GM23338 (cell line): ENCODE data around the gene MYH14. TPM values are rescaled to one million over a fixed set of nuclear protein-coding genes. Genes with fewer than 3 reads are reported as not detected.

Experiments used
- ATAC-seq: fragments of 200-7000 bp; cut with Tn5 transposase; 3 replicates; pipeline ENCODE4 v1.9.1; 2020
- DNase-seq: peaks from one replicate; pipeline ENCODE4 v3.0.0-alpha.2; 2015; ENCODE audit warnings: low spot score
- H2AFZ ChIP-seq: fragments of 200-600 bp; sonication (generic); 2 replicates; pipeline ENCODE4 v1.8.0; 2016; ENCODE audit warnings: antibody characterized with exemption, mild to moderate bottlenecking, moderate library complexity
- H3F3A ChIP-seq: fragments of 200-600 bp; sonication (generic); replicated peaks from 2 replicates; pipeline ENCODE4 v1.8.0; 2017; ENCODE audit warnings: antibody characterized with exemption, mixed run types, low read depth
- H3K27ac ChIP-seq: fragments of 200-600 bp; sonication (generic); 2 replicates; pipeline ENCODE4 v1.6.1; 2016; ENCODE audit warnings: low read depth
- H3K27me3 ChIP-seq: fragments of 200-600 bp; sonication (generic); 2 replicates; pipeline ENCODE4 v1.8.0; 2016; ENCODE audit warnings: mild to moderate bottlenecking, mixed run types, moderate library complexity; ENCODE audit not compliant: insufficient read depth
- H3K36me3 ChIP-seq: fragments of 200-600 bp; sonication (generic); 2 replicates; pipeline ENCODE4 v1.8.0; 2016; ENCODE audit warnings: mild to moderate bottlenecking; ENCODE audit not compliant: insufficient read depth
- H3K4me1 ChIP-seq: fragments of 200-600 bp; sonication (generic); 2 replicates; pipeline ENCODE4 v1.8.0; 2016; ENCODE audit warnings: mild to moderate bottlenecking, moderate library complexity; ENCODE audit not compliant: insufficient read depth
- H3K4me2 ChIP-seq: fragments of 200-600 bp; sonication (generic); 2 replicates; pipeline ENCODE4 v1.7.1; 2017; ENCODE audit warnings: mixed run types
- H3K4me3 ChIP-seq: fragments of 200-600 bp; sonication (generic); 2 replicates; pipeline ENCODE4 v1.6.1; 2016; ENCODE audit warnings: mixed run types
- H3K79me2 ChIP-seq: fragments of 200-600 bp; sonication (generic); replicated peaks from 2 replicates; pipeline ENCODE4 v1.8.0; 2017; ENCODE audit warnings: mild to moderate bottlenecking; ENCODE audit not compliant: insufficient read depth
- H3K9me2 ChIP-seq: fragments of 200-600 bp; sonication (generic); 2 replicates; pipeline ENCODE4 v1.8.0; 2017; ENCODE audit not compliant: insufficient read depth
- H4K20me1 ChIP-seq: fragments of 200-600 bp; sonication (generic); replicated peaks from 2 replicates; pipeline ENCODE4 v1.8.0; 2017; ENCODE audit warnings: mild to moderate bottlenecking; ENCODE audit not compliant: insufficient read depth
- H3K27ac Mint-ChIP-seq: 2 replicates; pipeline ENCODE4 v1.8.0; 2020; ENCODE audit warnings: inconsistent platforms, mild to moderate bottlenecking, moderate library complexity, mixed read lengths
- H3K27me3 Mint-ChIP-seq: 3 replicates; pipeline ENCODE4 v1.8.0; 2022; ENCODE audit warnings: low read depth, mild to moderate bottlenecking, moderate library complexity, mixed read lengths, inconsistent platforms; ENCODE audit not compliant: insufficient read depth, poor library complexity
- H3K36me3 Mint-ChIP-seq: 3 replicates; pipeline ENCODE4 v1.8.0; 2021; ENCODE audit warnings: low read depth, mild to moderate bottlenecking, inconsistent platforms, moderate library complexity, mixed read lengths
- H3K4me1 Mint-ChIP-seq: 3 replicates; pipeline ENCODE4 v1.8.0; 2020; ENCODE audit warnings: mild to moderate bottlenecking, inconsistent platforms, mixed read lengths
- H3K4me3 Mint-ChIP-seq: 3 replicates; pipeline ENCODE4 v1.8.0; 2021; ENCODE audit warnings: moderate library complexity, mild to moderate bottlenecking, inconsistent platforms, mixed read lengths
- H3K9me3 Mint-ChIP-seq: 3 replicates; pipeline ENCODE4 v1.8.0; 2020; ENCODE audit warnings: moderate library complexity, mild to moderate bottlenecking, inconsistent platforms, mixed read lengths
- EZH2phosphoT487 ChIP-seq: fragments of 200-600 bp; sonication (generic); IDR thresholded peaks from one replicate; pipeline ENCODE4 v1.8.1; 2018; ENCODE audit warnings: antibody characterized with exemption; ENCODE audit not compliant: unreplicated experiment
- JUNB ChIP-seq: IDR thresholded peaks from one replicate; pipeline ENCODE4 v1.6.1; 2016; ENCODE audit warnings: antibody characterized with exemption; ENCODE audit not compliant: unreplicated experiment
- NANOG ChIP-seq: IDR thresholded peaks from 2 replicates; pipeline ENCODE4 v1.6.1; 2016; ENCODE audit warnings: antibody characterized with exemption, borderline replicate concordance
- POLR2AphosphoS5 ChIP-seq: IDR thresholded peaks from 2 replicates; pipeline ENCODE4 v1.6.1; 2016; ENCODE audit warnings: antibody characterized with exemption, low read depth
- STAT1 ChIP-seq: IDR thresholded peaks from one replicate; pipeline ENCODE4 v1.6.1; 2016; ENCODE audit warnings: antibody characterized with exemption; ENCODE audit not compliant: unreplicated experiment
- polyA plus RNA-seq: library from polyadenylated mRNA; unstranded; fragments of >200 nt; fragmentation: Nextera tagmentation; extraction: Ambion mirVana; gene quantifications from 2 replicates; pipeline ENCODE4 v1.2.1, GENCODE V29; 2016
- total RNA-seq: library from RNA; depleted of rRNA; stranded (reverse); fragments of >200 nt; shearing (Covaris generic); gene quantifications from 2 replicates; pipeline ENCODE4 v1.2.3, GENCODE V29; 2014
- TF ChIP-seq, protein P1 (sequence below): IDR thresholded peaks from one replicate; pipeline ENCODE4 v1.6.1; 2018; ENCODE audit warnings: antibody characterized with exemption; ENCODE audit not compliant: unreplicated experiment
- TF ChIP-seq, protein P2 (sequence below), 2 experiments: fragments of 200-600 bp in 1 of 2; sonication (generic) in 1 of 2; conservative IDR thresholded peaks; 2 replicates each; pipeline versions ENCODE4 v1.5.1 to v1.6.1; 2016 to 2017; ENCODE audit warnings: antibody characterized with exemption in 2 of 2, low read depth in 2 of 2, mild to moderate bottlenecking in 2 of 2, moderate library complexity in 1 of 2

MYH14 gene
- total and polyA plus RNA-seq, 2 experiments from 2014 or later = 25.5 to 27.5 TPM

DNA sequence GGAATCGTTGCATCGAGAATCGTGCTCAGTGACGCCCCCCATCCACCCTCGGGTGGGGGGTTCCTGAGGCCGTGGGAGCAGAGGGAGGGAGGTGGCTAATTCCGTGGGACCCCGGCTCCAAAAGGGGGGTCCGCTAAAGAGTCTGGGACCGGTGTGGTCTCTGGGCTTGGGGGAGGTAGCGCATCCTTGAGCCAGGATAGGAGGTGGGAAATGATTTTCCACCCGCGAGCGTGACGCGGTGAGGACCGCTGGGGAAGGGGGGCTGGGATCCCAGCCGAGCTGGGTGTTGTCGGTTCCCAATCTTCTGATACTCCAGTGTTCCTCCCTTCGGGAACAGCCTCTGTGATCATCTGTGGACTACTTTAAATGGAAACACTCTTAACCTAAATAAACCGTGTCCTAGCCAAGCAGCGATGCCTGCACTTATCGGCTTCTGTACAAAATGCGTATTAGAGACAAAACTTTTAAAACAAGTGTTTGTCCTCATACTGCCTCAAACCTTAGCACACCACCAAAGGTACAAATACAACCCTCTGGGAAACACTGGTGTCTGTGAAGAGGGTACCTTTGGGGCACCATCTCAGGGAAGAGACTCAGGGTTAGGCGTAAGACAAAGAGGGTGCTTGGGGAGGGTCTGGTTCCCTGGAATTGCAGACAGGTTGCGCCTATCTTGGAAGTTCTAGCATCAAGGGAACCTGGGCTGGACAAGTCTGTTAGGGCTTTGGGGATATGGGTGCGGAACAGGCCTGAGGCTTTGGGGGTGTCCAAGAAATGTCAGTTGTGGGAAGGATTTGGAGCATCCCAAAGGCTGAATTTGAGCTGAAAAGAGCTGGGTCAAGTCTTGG is 109.8 kb downstream of the MYH14 start (continued):
- TF ChIP-seq JUNB = no peak
- TF ChIP-seq NANOG = no peak
- TF ChIP-seq, protein P1, sequence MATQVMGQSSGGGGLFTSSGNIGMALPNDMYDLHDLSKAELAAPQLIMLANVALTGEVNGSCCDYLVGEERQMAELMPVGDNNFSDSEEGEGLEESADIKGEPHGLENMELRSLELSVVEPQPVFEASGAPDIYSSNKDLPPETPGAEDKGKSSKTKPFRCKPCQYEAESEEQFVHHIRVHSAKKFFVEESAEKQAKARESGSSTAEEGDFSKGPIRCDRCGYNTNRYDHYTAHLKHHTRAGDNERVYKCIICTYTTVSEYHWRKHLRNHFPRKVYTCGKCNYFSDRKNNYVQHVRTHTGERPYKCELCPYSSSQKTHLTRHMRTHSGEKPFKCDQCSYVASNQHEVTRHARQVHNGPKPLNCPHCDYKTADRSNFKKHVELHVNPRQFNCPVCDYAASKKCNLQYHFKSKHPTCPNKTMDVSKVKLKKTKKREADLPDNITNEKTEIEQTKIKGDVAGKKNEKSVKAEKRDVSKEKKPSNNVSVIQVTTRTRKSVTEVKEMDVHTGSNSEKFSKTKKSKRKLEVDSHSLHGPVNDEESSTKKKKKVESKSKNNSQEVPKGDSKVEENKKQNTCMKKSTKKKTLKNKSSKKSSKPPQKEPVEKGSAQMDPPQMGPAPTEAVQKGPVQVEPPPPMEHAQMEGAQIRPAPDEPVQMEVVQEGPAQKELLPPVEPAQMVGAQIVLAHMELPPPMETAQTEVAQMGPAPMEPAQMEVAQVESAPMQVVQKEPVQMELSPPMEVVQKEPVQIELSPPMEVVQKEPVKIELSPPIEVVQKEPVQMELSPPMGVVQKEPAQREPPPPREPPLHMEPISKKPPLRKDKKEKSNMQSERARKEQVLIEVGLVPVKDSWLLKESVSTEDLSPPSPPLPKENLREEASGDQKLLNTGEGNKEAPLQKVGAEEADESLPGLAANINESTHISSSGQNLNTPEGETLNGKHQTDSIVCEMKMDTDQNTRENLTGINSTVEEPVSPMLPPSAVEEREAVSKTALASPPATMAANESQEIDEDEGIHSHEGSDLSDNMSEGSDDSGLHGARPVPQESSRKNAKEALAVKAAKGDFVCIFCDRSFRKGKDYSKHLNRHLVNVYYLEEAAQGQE = no peak
- no peak for TF ChIP-seq STAT1

DNA sequence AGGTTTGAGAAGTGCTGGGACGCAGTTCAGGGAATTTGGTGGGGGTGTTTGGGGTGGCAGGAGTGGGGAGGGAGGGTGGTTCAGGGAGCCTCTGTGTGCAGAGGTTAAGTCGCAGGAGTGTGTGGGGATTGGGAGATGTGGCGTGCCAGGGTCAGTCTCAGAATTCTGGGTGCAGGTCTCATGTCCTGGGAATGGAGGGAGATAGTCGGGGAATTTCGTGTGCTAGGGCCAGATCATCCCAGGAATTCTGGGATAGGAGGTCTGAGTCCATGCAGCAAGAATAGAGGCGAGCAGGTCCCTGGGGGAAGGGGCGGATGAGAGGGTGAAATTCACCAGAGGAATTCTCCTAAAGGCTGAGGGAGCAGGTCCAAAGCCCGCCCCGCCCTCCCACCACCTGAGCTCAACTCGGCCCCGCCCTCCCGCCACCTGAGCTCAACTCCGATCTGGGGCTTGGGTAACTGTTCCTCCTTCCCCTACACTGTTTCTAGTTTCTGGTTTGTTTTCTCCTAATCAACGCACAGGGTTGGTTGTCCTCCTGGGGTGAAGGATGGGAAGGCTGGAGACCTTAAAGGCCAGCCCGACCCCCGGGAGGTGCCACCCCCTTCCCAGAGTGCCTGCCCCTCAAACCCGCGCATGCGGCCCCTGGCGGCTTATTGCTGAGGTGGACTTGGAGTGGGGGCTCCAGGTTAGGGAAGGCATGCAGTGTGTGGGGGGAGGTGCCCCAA is 110.6 kb downstream of the MYH14 start:
- peaks cover 87% of the 10 kb centered on the region for H3K9me3 Mint-ChIP-seq
- Histone ChIP-seq H2AFZ (no peak overlapping the region; the same call in 1 of the 2 replicates), H3K27me3 (no peaks in the 10 kb centered on the region; the same call in 1 of the 2 replicates), H3K36me3 (no peaks in the 10 kb centered on the region; the same call in 1 of the 2 replicates), H3F3A (peaks cover 32% of the 10 kb centered on the region), H3K4me1 (peaks cover 12% of the 10 kb centered on the region), H3K4me2 (peak overlapping the region; percentile 95), H3K27ac (peak overlapping the region; percentile 99), H4K20me1 (no peaks in the 10 kb centered on the region), H3K79me2 (no peaks in the 10 kb centered on the region), H3K4me3 (peak overlapping the region; percentile 79), H3K9me2 (no peaks in the 10 kb centered on the region)
- no peaks in the 10 kb centered on the region for H3K4me1 Mint-ChIP-seq
- TF ChIP-seq EZH2phosphoT487 (no peak), POLR2AphosphoS5 (peak; percentile 46; the same call in 1 of the 2 replicates)
- TF ChIP-seq, protein P2, sequence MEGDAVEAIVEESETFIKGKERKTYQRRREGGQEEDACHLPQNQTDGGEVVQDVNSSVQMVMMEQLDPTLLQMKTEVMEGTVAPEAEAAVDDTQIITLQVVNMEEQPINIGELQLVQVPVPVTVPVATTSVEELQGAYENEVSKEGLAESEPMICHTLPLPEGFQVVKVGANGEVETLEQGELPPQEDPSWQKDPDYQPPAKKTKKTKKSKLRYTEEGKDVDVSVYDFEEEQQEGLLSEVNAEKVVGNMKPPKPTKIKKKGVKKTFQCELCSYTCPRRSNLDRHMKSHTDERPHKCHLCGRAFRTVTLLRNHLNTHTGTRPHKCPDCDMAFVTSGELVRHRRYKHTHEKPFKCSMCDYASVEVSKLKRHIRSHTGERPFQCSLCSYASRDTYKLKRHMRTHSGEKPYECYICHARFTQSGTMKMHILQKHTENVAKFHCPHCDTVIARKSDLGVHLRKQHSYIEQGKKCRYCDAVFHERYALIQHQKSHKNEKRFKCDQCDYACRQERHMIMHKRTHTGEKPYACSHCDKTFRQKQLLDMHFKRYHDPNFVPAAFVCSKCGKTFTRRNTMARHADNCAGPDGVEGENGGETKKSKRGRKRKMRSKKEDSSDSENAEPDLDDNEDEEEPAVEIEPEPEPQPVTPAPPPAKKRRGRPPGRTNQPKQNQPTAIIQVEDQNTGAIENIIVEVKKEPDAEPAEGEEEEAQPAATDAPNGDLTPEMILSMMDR (conservative IDR thresholded peaks at IDR 0.05; ENCODE audit: low read depth in 2 of 2) = peak; percentile 35 to 54; a peak in 3 of 4 replicates
- H3K27ac Mint-ChIP-seq = no peak overlapping the region
- H3K4me3 Mint-ChIP-seq = no peak overlapping the region
- H3K27me3 Mint-ChIP-seq = peaks cover 10% of the 10 kb centered on the region
- DNase-seq (peak; percentile 93), ATAC-seq (no peak)
- peaks cover 27% of the 10 kb centered on the region for H3K36me3 Mint-ChIP-seq
